Common myeloid progenitor, CD34-positive (primary cell): Measurements from ENCODE around the gene ABCB7.
A peak's percentile ranks its signal among the peaks of the same experiment; 100 is the strongest.

Source experiments
- CTCF ChIA-PET: fragments of 350-600 bp; sonication (Branson Sonifier 250); formaldehyde crosslinking; loops from one replicate; lab custom pipeline; 2021; ENCODE audit warnings: antibody characterized with exemption; lab: Charles Lee
- POLR2A ChIA-PET: fragments of 350-600 bp; sonication (Branson Sonifier 250); formaldehyde crosslinking; loops from one replicate; lab custom pipeline; 2021; ENCODE audit warnings: antibody characterized with exemption; lab: Charles Lee
- DNase-seq, 3 donors: peaks; one replicate each; pipeline versions ENCODE4 v3.0.0 to v3.0.0-alpha.2; 2013
- H3K27ac ChIP-seq, 2 experiments: 1 replicate in 1 of 2; 2 replicates in 1 of 2; pipeline ENCODE4 v1.7.0; 2013; ENCODE audit warnings: inconsistent platforms in 2 of 2, low read length in 2 of 2, mild to moderate bottlenecking in 2 of 2, low read depth in 1 of 2, moderate library complexity in 1 of 2; ENCODE audit not compliant: severe bottlenecking in 2 of 2, insufficient read depth in 1 of 2, poor library complexity in 1 of 2
- H3K27me3 ChIP-seq, 5 experiments: replicated peaks in 2 of 5; 1 replicate in 3 of 5; 2 replicates in 2 of 5; pipeline versions ENCODE4 v1.6.1 to v1.7.0; 2013; ENCODE audit warnings: low read length in 4 of 5, mild to moderate bottlenecking in 2 of 5, moderate library complexity in 2 of 5, inconsistent platforms in 1 of 5; ENCODE audit not compliant: insufficient read depth in 5 of 5, control insufficient read depth in 4 of 5
- H3K36me3 ChIP-seq, 4 experiments: 1 replicate in 2 of 4; 2 replicates in 2 of 4; pipeline versions ENCODE4 v1.6.1 to v1.7.0; 2013; ENCODE audit warnings: low read length in 3 of 4, control low read depth in 1 of 4, mild to moderate bottlenecking in 1 of 4; ENCODE audit not compliant: control insufficient read depth in 4 of 4, insufficient read depth in 4 of 4
- H3K4me1 ChIP-seq, 4 experiments: 1 replicate in 3 of 4; 2 replicates in 1 of 4; pipeline versions ENCODE4 v1.6.1 to v1.7.1; 2013; ENCODE audit warnings: low read length in 3 of 4, mild to moderate bottlenecking in 3 of 4, control low read depth in 1 of 4, inconsistent platforms in 1 of 4, moderate library complexity in 1 of 4; ENCODE audit not compliant: control insufficient read depth in 4 of 4, insufficient read depth in 4 of 4; ENCODE audit errors: control extremely low read depth in 1 of 4
- H3K4me3 ChIP-seq, 7 experiments: 1 replicate in 4 of 7; 2 replicates in 3 of 7; pipeline versions ENCODE4 v1.5.1 to v1.7.0; 2013; ENCODE audit warnings: mild to moderate bottlenecking in 7 of 7, low read length in 6 of 7, moderate library complexity in 6 of 7, inconsistent platforms in 2 of 7, low read depth in 2 of 7, control low read depth in 1 of 7; ENCODE audit not compliant: insufficient read depth in 4 of 7, control insufficient read depth in 1 of 7; ENCODE audit errors: extremely low read depth in 1 of 7
- H3K9me3 ChIP-seq, 5 experiments: 1 replicate in 4 of 5; 2 replicates in 1 of 5; pipeline versions ENCODE4 v1.6.1 to v1.7.1; 2013; ENCODE audit warnings: low read length in 4 of 5, mild to moderate bottlenecking in 2 of 5, inconsistent platforms in 1 of 5, low read depth in 1 of 5, moderate library complexity in 1 of 5; ENCODE audit not compliant: control insufficient read depth in 4 of 5, insufficient read depth in 2 of 5; ENCODE audit errors: control extremely low read depth in 1 of 5
- WGBS: methylation state at CpG from one replicate; pipeline ENCODE4 v1.1.5; 2013; ENCODE audit not compliant: insufficient coverage; 5-methylcytosine and 5-hydroxymethylcytosine counted together

Gene ABCB7

DNA sequence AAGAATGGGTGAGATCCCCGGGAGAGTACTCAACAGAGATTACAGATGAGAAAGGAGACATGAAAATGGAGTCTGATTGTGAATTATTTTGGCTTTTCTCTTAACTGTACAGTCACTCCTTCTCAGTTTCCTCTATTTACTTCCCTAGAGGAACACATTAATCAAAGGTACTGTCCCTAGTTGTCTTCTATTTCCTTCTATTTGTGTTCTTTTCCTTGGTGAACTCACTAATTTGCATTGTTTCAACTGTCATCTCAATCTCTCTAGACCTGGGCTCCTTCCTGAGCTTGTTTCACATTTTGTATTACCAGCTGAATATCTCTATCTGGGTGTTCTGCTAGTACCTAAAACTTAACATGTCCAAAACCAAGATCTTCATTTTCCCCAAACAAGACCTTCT lies 59.8 kb downstream of the ABCB7 start:
- DNase-seq = peak in 1 of 3 donors; percentile 2
- Histone ChIP-seq H3K4me1 (peaks cover 0 to 1% (median 0%) of the 10 kb centered on the region in 4 experiments), H3K27ac (no peak overlapping the region), H3K27me3 (no peaks in the 10 kb centered on the region), H3K4me3 (no peak overlapping the region), H3K9me3 (no peaks in the 10 kb centered on the region), H3K36me3 (peaks cover 0 to 4% (median 2%) of the 10 kb centered on the region in 4 experiments)
- POLR2A ChIA-PET = no interaction called here
- WGBS = no CpG with 5 or more reads among the region's 1 CpG
- CTCF ChIA-PET = no interaction called here

DNA sequence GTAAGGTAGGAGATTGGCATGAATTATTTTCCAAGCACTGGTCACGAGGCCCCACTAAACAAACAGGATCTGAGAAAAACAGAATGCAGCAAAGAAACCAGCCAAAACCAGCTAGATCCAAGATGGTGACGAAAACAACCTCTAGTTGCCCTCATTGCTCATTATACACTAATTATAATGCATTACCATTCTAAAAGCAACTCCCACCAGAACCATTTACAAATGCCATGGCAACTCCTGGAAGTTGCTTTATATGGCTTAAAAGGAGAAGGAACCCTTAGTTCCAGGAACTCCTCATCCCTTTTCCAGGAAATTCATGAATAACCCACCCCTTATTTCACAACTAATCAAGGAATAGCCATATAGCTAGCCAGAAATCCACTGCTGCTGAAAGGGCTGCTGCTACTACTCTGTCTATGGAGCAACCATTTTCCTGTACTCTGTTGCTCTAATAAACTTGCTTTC lies 69.3 kb downstream of the ABCB7 start:
- Histone ChIP-seq H3K4me3 (no peak overlapping the region), H3K27me3 (no peaks in the 10 kb centered on the region), H3K9me3 (no peaks in the 10 kb centered on the region), H3K4me1 (no peaks in the 10 kb centered on the region), H3K27ac (no peak overlapping the region), H3K36me3 (peaks cover 0 to 3% (median 1%) of the 10 kb centered on the region in 4 experiments)
- 78% methylated on average over 1 of the region's 2 CpGs for WGBS
- no peak for DNase-seq
- POLR2A ChIA-PET = no interaction called here
- CTCF ChIA-PET = no interaction called here

DNA sequence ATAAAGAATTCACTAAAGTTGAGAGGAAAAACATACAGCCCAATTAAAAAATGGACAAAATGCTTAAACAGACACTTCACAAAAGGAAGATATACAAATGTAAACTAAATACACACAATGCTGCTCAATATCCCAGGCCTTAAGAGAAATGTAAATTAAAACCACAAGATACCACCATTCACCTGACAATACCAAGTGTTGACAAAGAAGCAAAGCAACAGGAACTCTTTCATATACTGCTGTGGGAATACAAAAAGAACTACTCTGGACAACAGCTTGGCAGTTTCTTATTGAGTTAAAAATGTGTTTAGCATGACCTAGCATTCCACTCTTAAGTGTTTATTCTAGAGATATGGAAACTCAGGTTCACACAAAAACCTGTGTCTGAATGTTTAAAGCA lies 71.3 kb downstream of the ABCB7 start:
- CTCF ChIA-PET = no interaction called here
- no peaks in the 10 kb centered on the region for H3K9me3 ChIP-seq
- H3K36me3 ChIP-seq = peaks cover 0 to 3% (median 1%) of the 10 kb centered on the region in 4 experiments
- POLR2A ChIA-PET = no interaction called here
- H3K27me3 ChIP-seq = no peaks in the 10 kb centered on the region
- no peaks in the 10 kb centered on the region for H3K4me1 ChIP-seq
- no peak for DNase-seq
- H3K27ac ChIP-seq = no peak overlapping the region
- H3K4me3 ChIP-seq = no peak overlapping the region

DNA sequence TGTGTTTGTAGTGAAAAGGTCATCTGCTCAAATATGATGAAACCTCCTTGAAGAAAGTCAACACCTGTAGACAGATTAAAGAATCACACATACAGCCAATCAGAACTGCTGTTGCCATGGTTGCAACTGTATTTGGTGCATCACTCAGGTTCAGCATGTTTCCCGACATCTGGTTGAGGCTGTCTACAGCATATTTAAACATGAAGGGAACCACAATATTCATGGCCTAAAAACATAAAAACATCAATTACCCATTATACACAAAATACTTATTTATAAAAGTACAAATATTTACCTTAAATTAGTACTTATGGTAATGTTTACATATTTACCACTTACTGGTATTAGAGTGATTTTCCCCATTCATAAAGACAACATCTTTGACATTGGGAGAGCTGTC lies 79.7 kb downstream of the ABCB7 start:
- no CpG with 5 or more reads among the region's 1 CpG for WGBS
- ChIA-PET CTCF (no interaction called here), POLR2A (no interaction called here)

DNA sequence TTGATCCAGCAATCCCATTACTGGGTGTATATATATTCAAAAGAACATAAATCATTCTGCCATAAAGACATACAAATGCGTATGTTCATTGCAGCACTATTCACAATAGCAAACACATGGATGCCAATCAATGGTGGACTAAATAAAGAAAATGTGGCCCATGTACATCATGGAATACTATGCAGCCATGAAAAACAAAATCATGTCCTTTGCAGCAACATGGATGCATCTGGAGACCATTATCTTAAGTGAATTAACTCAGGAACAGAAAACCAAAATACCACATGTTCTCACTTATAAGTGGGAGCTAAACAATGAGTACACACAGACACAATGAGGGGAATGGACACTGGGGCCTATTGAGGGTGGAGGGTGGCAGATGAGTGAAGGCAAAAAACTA lies 81.6 kb downstream of the ABCB7 start:
- H3K36me3 ChIP-seq = peaks cover 0 to 10% (median 2%) of the 10 kb centered on the region in 4 experiments
- ChIA-PET POLR2A (no interaction called here), CTCF (no interaction called here)
- H3K27ac ChIP-seq = no peak overlapping the region
- no CpG with 5 or more reads among the region's 1 CpG for WGBS
- no peaks in the 10 kb centered on the region for H3K27me3 ChIP-seq
- no peaks in the 10 kb centered on the region for H3K9me3 ChIP-seq
- no peak overlapping the region for H3K4me3 ChIP-seq
- DNase-seq = no peak
- H3K4me1 ChIP-seq = no peaks in the 10 kb centered on the region

More for the DNA sequence above, 79.7 kb downstream of the ABCB7 start:
- Histone ChIP-seq H3K27me3 (no peaks in the 10 kb centered on the region), H3K9me3 (no peaks in the 10 kb centered on the region), H3K4me1 (no peaks in the 10 kb centered on the region), H3K36me3 (peaks cover 0 to 4% (median 2%) of the 10 kb centered on the region in 4 experiments), H3K4me3 (no peak overlapping the region), H3K27ac (no peak overlapping the region)
- no peak for DNase-seq

DNA sequence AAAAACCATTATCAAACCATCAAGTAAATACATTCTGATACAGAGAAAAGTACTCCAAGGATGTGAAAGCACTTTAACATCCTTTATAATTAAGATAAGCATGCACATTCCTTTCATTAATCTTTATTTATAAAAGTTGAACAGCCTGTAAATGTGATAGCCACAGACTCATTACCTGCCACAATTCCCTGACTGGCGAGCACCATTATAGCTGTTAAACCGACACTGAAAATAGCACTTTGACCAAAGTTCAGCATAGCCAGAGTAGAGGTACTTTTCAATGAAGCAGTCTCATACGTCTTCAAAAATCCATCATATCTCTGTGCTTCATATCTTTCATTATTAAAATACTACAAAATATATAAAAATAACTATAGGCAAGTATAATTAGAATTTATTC lies 84.7 kb downstream of the ABCB7 start:
- H3K4me1 ChIP-seq = no peaks in the 10 kb centered on the region
- H3K36me3 ChIP-seq = peaks cover 0 to 10% (median 2%) of the 10 kb centered on the region in 4 experiments
- H3K27me3 ChIP-seq = no peaks in the 10 kb centered on the region
- H3K9me3 ChIP-seq = no peaks in the 10 kb centered on the region
- ChIA-PET POLR2A (no interaction called here), CTCF (no interaction called here)
- no peak overlapping the region for H3K4me3 ChIP-seq
- WGBS = 73% methylated on average over 2 of the region's 3 CpGs
- no peak overlapping the region for H3K27ac ChIP-seq
- no peak for DNase-seq

DNA sequence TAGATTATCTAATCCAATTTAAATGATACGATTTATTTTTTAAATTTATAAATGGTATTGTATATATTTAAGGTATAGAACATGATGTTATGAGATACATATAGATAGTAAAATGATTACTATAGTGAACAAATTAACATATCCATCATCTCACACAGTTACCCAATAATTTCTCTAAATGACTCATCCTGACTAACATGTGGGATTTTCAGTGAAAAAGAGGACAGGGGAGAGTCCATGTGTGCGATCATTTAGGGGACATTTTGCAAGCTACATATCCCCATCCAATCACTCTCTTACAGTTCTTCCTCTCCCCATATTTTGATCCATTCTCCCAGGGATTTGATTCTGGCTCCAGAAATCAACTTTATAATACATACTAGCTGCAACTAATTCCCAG lies 88.2 kb downstream of the ABCB7 start:
- Histone ChIP-seq H3K27me3 (no peaks in the 10 kb centered on the region), H3K4me3 (no peak overlapping the region), H3K4me1 (no peaks in the 10 kb centered on the region), H3K27ac (no peak overlapping the region), H3K36me3 (peaks cover 0 to 10% (median 0%) of the 10 kb centered on the region in 4 experiments), H3K9me3 (no peaks in the 10 kb centered on the region)
- 100% methylated on average over 1 of the region's 2 CpGs for WGBS
- ChIA-PET POLR2A (no interaction called here), CTCF (no interaction called here)
- DNase-seq = no peak
